Endometrium (tissue), 2 donors: ENCODE data around the gene FBXO31.

Experiments used
- FAIRE-seq: peaks from 2 replicates; lab custom pipeline; 2012; peaks lifted over from hg19 to GRCh38; lab: Jason Lieb, UNC
- donor health status: control.
- donor health status: control.

The FBXO31 gene

DNA sequence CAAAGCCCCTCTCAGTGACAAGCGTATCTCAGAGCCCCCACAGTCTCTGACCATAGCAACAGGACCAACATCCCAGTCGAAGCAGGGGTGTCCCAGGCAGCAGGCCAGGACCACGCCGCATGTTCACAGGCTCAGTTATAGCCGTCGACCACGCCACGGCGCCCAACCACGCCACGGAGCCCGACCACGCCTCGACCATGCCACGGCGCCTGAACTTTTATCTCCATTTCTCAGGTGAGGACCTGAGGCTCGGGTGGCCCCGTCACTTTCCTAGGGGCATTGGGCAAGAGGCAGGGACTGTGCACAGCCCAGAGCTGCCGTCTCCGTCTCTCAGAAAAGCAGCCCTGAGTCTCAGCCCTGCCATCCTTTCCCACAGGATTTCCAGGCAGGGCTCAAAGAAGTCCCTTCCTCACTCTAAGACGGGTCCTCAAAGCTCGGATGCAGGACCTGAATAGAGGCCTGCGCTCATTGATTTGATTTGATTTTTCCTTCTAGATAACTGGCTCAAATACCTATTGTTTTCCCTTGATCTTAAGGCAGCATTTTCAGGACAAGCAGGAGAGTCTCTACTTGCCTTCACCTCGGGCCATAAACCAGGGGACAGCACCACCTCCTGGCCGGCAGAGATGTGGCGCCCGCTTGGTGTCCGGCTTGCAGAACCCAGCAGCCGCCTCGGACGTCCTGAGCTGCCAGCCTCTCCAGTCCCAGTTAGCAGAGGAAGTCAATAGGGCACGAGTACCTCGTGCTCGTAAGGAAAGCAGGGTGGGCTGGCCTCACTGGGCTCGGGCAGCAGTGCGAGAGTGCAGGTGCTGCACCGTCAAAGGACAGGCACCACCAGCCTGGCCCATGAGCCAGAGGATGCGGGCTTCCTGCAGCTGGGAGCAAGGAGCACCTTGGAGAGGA lies 105.1 kb downstream of the FBXO31 start:
- FAIRE-seq = no peak
